Measurements from ENCODE around the gene PDE2A. TPM values are rescaled to one million over a fixed set of nuclear protein-coding genes. Genes with fewer than 3 reads are reported as not detected.

The PDE2A gene
- total and polyA plus RNA-seq, 2 donors (not counting 1 experiment from before 2014, with no cell fraction given) = 0.88 to 2.9 TPM

GRCh38 chr11:72671152-72672099, 2.8 kb downstream of the PDE2A start:
- Histone ChIP-seq H3K27me3 (replicated peaks in 1 of 4; ENCODE audit: control extremely low read depth in 1 of 4, control insufficient read depth in 3 of 4, insufficient read depth in 4 of 4, low read length in 3 of 4) (peaks cover 0 to 91% (median 65%) of the 10 kb centered on the region in 4 experiments), H3K4me2 (replicated peaks; ENCODE audit: low read depth, low read length, poor library complexity, severe bottlenecking) (no peak overlapping the region)

DNA sequence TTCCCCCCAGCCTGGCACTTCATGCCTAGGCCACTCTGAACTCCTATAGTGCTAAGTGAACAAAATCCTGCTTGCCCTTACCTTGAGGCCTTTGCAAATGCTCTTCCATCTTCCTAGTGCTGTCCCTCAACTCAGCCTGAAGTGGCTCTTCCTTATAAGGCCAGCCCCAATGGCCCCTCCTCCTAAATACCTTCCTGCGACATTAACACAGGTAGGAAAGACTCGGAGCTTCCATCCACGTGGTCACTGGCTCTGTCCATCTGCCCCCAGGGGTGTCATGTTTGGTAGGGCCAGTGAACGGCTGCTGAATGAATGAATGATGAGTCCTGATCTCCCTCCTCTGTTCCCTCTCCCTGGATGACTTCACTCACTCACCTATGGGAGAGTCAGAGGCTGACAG, 4.2 kb downstream of the PDE2A start:
- no CpG with 5 or more reads among the region's 4 CpGs for WGBS (ENCODE audit: insufficient coverage)

More at GRCh38 chr11:72671152-72672099, 2.8 kb downstream of the PDE2A start:
- H2AFZ ChIP-seq (ENCODE audit: insufficient read depth, low read depth, low read length, poor library complexity, severe bottlenecking) = no peak overlapping the region
- H4K20me1 ChIP-seq (ENCODE audit: control insufficient read depth, insufficient read depth, low read length, poor library complexity, severe bottlenecking) = no peaks in the 10 kb centered on the region
- no peak overlapping the region for H3K9ac ChIP-seq (ENCODE audit: low read length)
- peaks cover 17 to 37% of the 10 kb centered on the region in 2 donors for H3K4me1 ChIP-seq (ENCODE audit: control insufficient read depth in 2 of 2, insufficient read depth in 2 of 2, low read length in 2 of 2)
- Mint-ChIP-seq H3K4me3 (no peak overlapping the region), H3K27ac (no peak overlapping the region), H3K9me3 (ENCODE audit: insufficient read depth) (peaks cover 4% of the 10 kb centered on the region), H3K4me1 (peaks cover 15% of the 10 kb centered on the region), H3K27me3 (peaks cover 69% of the 10 kb centered on the region)
- ATAC-seq (ENCODE audit: low read depth) = no peak
- TF ChIP-seq EZH2 (IDR thresholded peaks at IDR 0.05; ENCODE audit: borderline replicate concordance, insufficient read depth, low read depth, low read length, poor library complexity, severe bottlenecking) = no peak
- ChIA-PET POLR2A (no interaction called here), CTCF (interaction anchor here (3.5 kb wide), 1 partner anchor 11 kb away, joined by 25 read pairs; no protein-coding TSS in a partner anchor)
- WGBS (ENCODE audit: insufficient coverage) = 61% methylated on average over 5 of the region's 8 CpGs
- intact Hi-C loops (cut with micrococcal nuclease) = no loop called here
- peaks cover 0 to 44% (median 12%) of the 10 kb centered on the region in 3 donors for H3K9me3 ChIP-seq (ENCODE audit: control extremely low read depth in 1 of 3, control insufficient read depth in 2 of 3, insufficient read depth in 1 of 3, low read length in 2 of 3)
- no peak overlapping the region for H3K27ac ChIP-seq (ENCODE audit: low read length in 2 of 2)
- no peak overlapping the region for H3K4me3 ChIP-seq (ENCODE audit: control extremely low read depth in 1 of 5, extremely low read depth in 1 of 5, insufficient read depth in 1 of 5, low read depth in 2 of 5, low read length in 4 of 5)
- H3K79me2 ChIP-seq (ENCODE audit: control insufficient read depth, insufficient read depth, low read length) = no peaks in the 10 kb centered on the region
- DNase-seq = no peak
- H3K36me3 ChIP-seq (replicated peaks in 1 of 2; ENCODE audit: control extremely low read depth in 1 of 2, control insufficient read depth in 1 of 2, extremely low read depth in 1 of 2, insufficient read depth in 2 of 2, low read length in 1 of 2) = no peaks in the 10 kb centered on the region

More for the DNA sequence above, 4.2 kb downstream of the PDE2A start:
- Histone ChIP-seq H3K9ac (ENCODE audit: low read length) (no peak overlapping the region), H3K27ac (ENCODE audit: low read length in 2 of 2) (no peak overlapping the region), H3K36me3 (replicated peaks in 1 of 2; ENCODE audit: control extremely low read depth in 1 of 2, control insufficient read depth in 1 of 2, extremely low read depth in 1 of 2, insufficient read depth in 2 of 2, low read length in 1 of 2) (no peaks in the 10 kb centered on the region), H3K27me3 (replicated peaks in 1 of 4; ENCODE audit: control extremely low read depth in 1 of 4, control insufficient read depth in 3 of 4, insufficient read depth in 4 of 4, low read length in 3 of 4) (peaks cover 0 to 91% (median 58%) of the 10 kb centered on the region in 4 experiments), H3K9me3 (ENCODE audit: control extremely low read depth in 1 of 3, control insufficient read depth in 2 of 3, insufficient read depth in 1 of 3, low read length in 2 of 3) (peaks cover 0 to 45% (median 12%) of the 10 kb centered on the region in 3 donors), H3K4me1 (ENCODE audit: control insufficient read depth in 2 of 2, insufficient read depth in 2 of 2, low read length in 2 of 2) (peaks cover 11 to 30% of the 10 kb centered on the region in 2 donors), H2AFZ (ENCODE audit: insufficient read depth, low read depth, low read length, poor library complexity, severe bottlenecking) (no peak overlapping the region), H3K4me2 (replicated peaks; ENCODE audit: low read depth, low read length, poor library complexity, severe bottlenecking) (no peak overlapping the region), H3K79me2 (ENCODE audit: control insufficient read depth, insufficient read depth, low read length) (no peaks in the 10 kb centered on the region), H4K20me1 (ENCODE audit: control insufficient read depth, insufficient read depth, low read length, poor library complexity, severe bottlenecking) (no peaks in the 10 kb centered on the region), H3K4me3 (ENCODE audit: control extremely low read depth in 1 of 5, extremely low read depth in 1 of 5, insufficient read depth in 1 of 5, low read depth in 2 of 5, low read length in 4 of 5) (no peak overlapping the region)
- Mint-ChIP-seq H3K4me3 (no peak overlapping the region), H3K27me3 (peaks cover 73% of the 10 kb centered on the region), H3K9me3 (ENCODE audit: insufficient read depth) (peaks cover 4% of the 10 kb centered on the region), H3K27ac (no peak overlapping the region), H3K4me1 (peaks cover 15% of the 10 kb centered on the region)
- DNase-seq (no peak), ATAC-seq (ENCODE audit: low read depth) (no peak)
- intact Hi-C loops (cut with micrococcal nuclease) = no loop called here
- CTCF ChIA-PET = no interaction called here
- POLR2A ChIA-PET = no interaction called here
- TF ChIP-seq, protein P1, sequence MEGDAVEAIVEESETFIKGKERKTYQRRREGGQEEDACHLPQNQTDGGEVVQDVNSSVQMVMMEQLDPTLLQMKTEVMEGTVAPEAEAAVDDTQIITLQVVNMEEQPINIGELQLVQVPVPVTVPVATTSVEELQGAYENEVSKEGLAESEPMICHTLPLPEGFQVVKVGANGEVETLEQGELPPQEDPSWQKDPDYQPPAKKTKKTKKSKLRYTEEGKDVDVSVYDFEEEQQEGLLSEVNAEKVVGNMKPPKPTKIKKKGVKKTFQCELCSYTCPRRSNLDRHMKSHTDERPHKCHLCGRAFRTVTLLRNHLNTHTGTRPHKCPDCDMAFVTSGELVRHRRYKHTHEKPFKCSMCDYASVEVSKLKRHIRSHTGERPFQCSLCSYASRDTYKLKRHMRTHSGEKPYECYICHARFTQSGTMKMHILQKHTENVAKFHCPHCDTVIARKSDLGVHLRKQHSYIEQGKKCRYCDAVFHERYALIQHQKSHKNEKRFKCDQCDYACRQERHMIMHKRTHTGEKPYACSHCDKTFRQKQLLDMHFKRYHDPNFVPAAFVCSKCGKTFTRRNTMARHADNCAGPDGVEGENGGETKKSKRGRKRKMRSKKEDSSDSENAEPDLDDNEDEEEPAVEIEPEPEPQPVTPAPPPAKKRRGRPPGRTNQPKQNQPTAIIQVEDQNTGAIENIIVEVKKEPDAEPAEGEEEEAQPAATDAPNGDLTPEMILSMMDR (IDR thresholded peaks at IDR 0.05) = no peak
- no peak for TF ChIP-seq EZH2 (IDR thresholded peaks at IDR 0.05; ENCODE audit: borderline replicate concordance, insufficient read depth, low read depth, low read length, poor library complexity, severe bottlenecking)

All from B cell (primary cell).